Fibroblast of lung (primary cell): ENCODE results near the gene PYY. TPM values are rescaled to one million over a fixed set of nuclear protein-coding genes. Genes with fewer than 3 reads are reported as not detected.
A peak's percentile ranks its signal among the peaks of the same experiment; 100 is the strongest.
"Not testable (repeated sequence)": the region's sequence is repeated elsewhere in the genome, so short reads cannot be mapped to it uniquely, and the experiment has no call there.

ENCODE experiments used
- DNase-seq, 2 donors: peaks; one replicate each; pipeline versions ENCODE4 v3.0.0 to v3.0.0-alpha.2; 2010; ENCODE audit warnings: low read depth in 2 of 2
- H2AFZ ChIP-seq: 2 replicates; pipeline ENCODE4 v1.5.1; 2012; ENCODE audit warnings: low read length, control low read depth, inconsistent platforms
- H3K27ac ChIP-seq: 2 replicates; pipeline ENCODE4 v1.5.1; 2011; ENCODE audit warnings: low read length, control low read depth; ENCODE audit not compliant: insufficient read depth
- H3K27me3 ChIP-seq: 2 replicates; pipeline ENCODE4 v1.5.1; 2011; ENCODE audit warnings: mild to moderate bottlenecking, low read length; ENCODE audit not compliant: control insufficient read depth, insufficient read depth
- H3K36me3 ChIP-seq: 2 replicates; pipeline ENCODE4 v1.5.1; 2011; ENCODE audit warnings: low read length; ENCODE audit not compliant: control insufficient read depth, insufficient read depth
- H3K4me1 ChIP-seq: 2 replicates; pipeline ENCODE4 v1.5.1; 2011; ENCODE audit warnings: low read length; ENCODE audit not compliant: control insufficient read depth, insufficient read depth; ENCODE audit errors: extremely low read depth
- H3K4me2 ChIP-seq: 2 replicates; pipeline ENCODE4 v1.5.1; 2011; ENCODE audit warnings: low read length, control low read depth; ENCODE audit not compliant: insufficient read depth; ENCODE audit errors: extremely low read depth
- H3K4me3 ChIP-seq, 4 experiments: fragments of 200-600 bp in 1 of 4; sonication (generic) in 1 of 4; replicated peaks in 1 of 4; 2 replicates each; pipeline ENCODE4 v1.5.1; 2011 to 2016; ENCODE audit warnings: low read length in 4 of 4, low read depth in 3 of 4, mild to moderate bottlenecking in 3 of 4, control low read depth in 2 of 4, inconsistent platforms in 1 of 4, mixed read lengths in 1 of 4; ENCODE audit not compliant: insufficient read depth in 1 of 4; ENCODE audit errors: control extremely low read depth in 1 of 4
- H3K79me2 ChIP-seq: 2 replicates; pipeline ENCODE4 v1.5.1; 2012; ENCODE audit warnings: mild to moderate bottlenecking, low read length, inconsistent platforms; ENCODE audit not compliant: control insufficient read depth, insufficient read depth
- H3K9ac ChIP-seq: 2 replicates; pipeline ENCODE4 v1.5.1; 2011; ENCODE audit warnings: mild to moderate bottlenecking, low read length, control low read depth; ENCODE audit not compliant: insufficient read depth
- H3K9me3 ChIP-seq: 2 replicates; pipeline ENCODE4 v1.5.1; 2012; ENCODE audit warnings: low read depth, low read length; ENCODE audit not compliant: control insufficient read depth, insufficient read depth
- H4K20me1 ChIP-seq: 2 replicates; pipeline ENCODE4 v1.5.1; 2011; ENCODE audit warnings: low read length; ENCODE audit not compliant: control insufficient read depth, insufficient read depth; ENCODE audit errors: extremely low read depth
- CTCF ChIP-seq, 2 donors: IDR thresholded peaks in 1 of 2; conservative IDR thresholded peaks in 1 of 2; 1 replicate in 1 of 2; 2 replicates in 1 of 2; pipeline ENCODE4 v1.5.1; 2011 to 2012; ENCODE audit warnings: low read length in 2 of 2, control low read depth in 1 of 2, inconsistent platforms in 1 of 2, low read depth in 1 of 2, mild to moderate bottlenecking in 1 of 2
- EZH2 ChIP-seq: IDR thresholded peaks from 2 replicates; pipeline ENCODE4 v1.5.1; 2012; ENCODE audit warnings: low read length, control low read depth, mild to moderate bottlenecking; ENCODE audit errors: missing control alignments
- polyA plus RNA-seq, 2 donors: library from polyadenylated mRNA; depleted of rRNA in 1 of 2; stranded (reverse) in 1 of 2; unstranded in 1 of 2; fragments of >200 nt; gene quantifications; 2 replicates each; pipeline ENCODE4 v1.2.1, GENCODE V29; 2011 to 2012; ENCODE audit warnings: missing spikeins in 1 of 2
- total RNA-seq: library from RNA; depleted of rRNA; stranded (reverse); fragments of >200 nt; gene quantifications from 2 replicates; pipeline ENCODE4 v1.2.1, GENCODE V29; 2014

PYY gene
- total and polyA plus RNA-seq, 2 donors (not counting 1 experiment from before 2014, with no cell fraction given): 0.33 TPM; not detected in 1

- no peak overlapping the region for H3K27ac ChIP-seq
These were observed 44.8 kb upstream of the PYY start for GRCh38 chr17:43998552-43998951.

GRCh38 chr17:43997180-43997579 lies 43.4 kb upstream of the PYY start:
- not testable (repeated sequence) for H3K9ac ChIP-seq, H3K79me2 ChIP-seq, H3K4me2 ChIP-seq, DNase-seq, H3K4me1 ChIP-seq, H3K36me3 ChIP-seq, H2AFZ ChIP-seq, H3K27me3 ChIP-seq, H3K9me3 ChIP-seq, H4K20me1 ChIP-seq, H3K4me3 ChIP-seq, H3K27ac ChIP-seq

More at GRCh38 chr17:43998552-43998951, 44.8 kb upstream of the PYY start:
- TF ChIP-seq CTCF (conservative IDR thresholded peaks at IDR 0.05 in 1 of 2, IDR thresholded peaks at IDR 0.05 in 1 of 2; ENCODE audit: low read depth in 1 of 2, low read length in 2 of 2) (no peak), EZH2 (no peak)
- no peak overlapping the region for H3K9ac ChIP-seq
- peaks cover 8% of the 10 kb centered on the region for H3K4me1 ChIP-seq
- H3K79me2 ChIP-seq: no peaks in the 10 kb centered on the region
- DNase-seq: peak; percentile 57 to 70
- no peaks in the 10 kb centered on the region for H3K36me3 ChIP-seq
- H4K20me1 ChIP-seq: no peaks in the 10 kb centered on the region
- H3K4me2 ChIP-seq: no peak overlapping the region
- H3K4me3 ChIP-seq: no peak overlapping the region
- H3K27me3 ChIP-seq: peaks cover 3% of the 10 kb centered on the region
- H2AFZ ChIP-seq: no peak overlapping the region
- H3K9me3 ChIP-seq: no peaks in the 10 kb centered on the region

- Histone ChIP-seq H3K4me3 (peak overlapping the region in 3 of 4 experiments; percentile 32 to 50 (median 38)), H3K4me1 (no peaks in the 10 kb centered on the region), H3K27ac (no peak overlapping the region), H3K9ac (no peak overlapping the region), H3K36me3 (no peaks in the 10 kb centered on the region), H2AFZ (no peak overlapping the region), H4K20me1 (no peaks in the 10 kb centered on the region), H3K9me3 (no peaks in the 10 kb centered on the region), H3K4me2 (peak overlapping the region; percentile 78), H3K79me2 (no peaks in the 10 kb centered on the region), H3K27me3 (peaks cover 3% of the 10 kb centered on the region)
- DNase-seq: no peak
- TF ChIP-seq EZH2 (no peak), CTCF (conservative IDR thresholded peaks at IDR 0.05 in 1 of 2, IDR thresholded peaks at IDR 0.05 in 1 of 2; ENCODE audit: low read depth in 1 of 2, low read length in 2 of 2) (no peak)
These were observed 41.4 kb upstream of the PYY start for GRCh38 chr17:43995150-43995471.
